OCI-LY1 (cell line): ENCODE results near the gene GAS6.

Experiments
- CTCF ChIP-seq: fragments of 200-600 bp; sonication (generic), shearing (Covaris generic); IDR thresholded peaks from 2 replicates; pipeline ENCODE4 v1.5.1; 2017; ENCODE audit warnings: mild to moderate bottlenecking, antibody characterized with exemption, low read length, moderate library complexity, mixed read lengths
- EZH2 ChIP-seq: fragments of 200-600 bp; sonication (generic), shearing (Covaris generic); IDR thresholded peaks from 2 replicates; pipeline ENCODE4 v1.8.0; 2017; ENCODE audit warnings: borderline replicate concordance, mixed run types, mild to moderate bottlenecking, antibody characterized with exemption, low read length, moderate library complexity, mixed read lengths

- no peak for TF ChIP-seq CTCF
- TF ChIP-seq EZH2 = no peak
These were observed 34.1 kb upstream of the GAS6 start for GRCh38 chr13:113897966-113898365.
